HepG2 (cell line): Measurements from ENCODE around the gene ZNF235. TPM values are rescaled to one million over a fixed set of nuclear protein-coding genes. Genes with fewer than 3 reads are reported as not detected.

Experiments used
- GZF1 ChIP-seq: sonication (generic); formaldehyde crosslinking; IDR thresholded peaks from 2 replicates; pipeline ENCODE4 v1.5.1; 2020; ENCODE audit warnings: mild to moderate bottlenecking, missing genetic modification reagents
- KLF13 ChIP-seq: sonication (generic); formaldehyde crosslinking; IDR thresholded peaks from 2 replicates; pipeline ENCODE4 v1.4.0; 2020; ENCODE audit warnings: mild to moderate bottlenecking, missing genetic modification reagents
- KMT2B ChIP-seq: IDR thresholded peaks from 2 replicates; pipeline ENCODE4 v1.6.1; 2016; ENCODE audit warnings: missing genetic modification reagents, missing compliant biosample characterization
- NCOA5 ChIP-seq: sonication (generic); formaldehyde crosslinking; IDR thresholded peaks from 2 replicates; pipeline ENCODE4 v1.4.0; 2020; ENCODE audit warnings: missing genetic modification reagents
- polyA plus RNA-seq, 8 experiments: library from polyadenylated mRNA; depleted of rRNA in 3 of 8; stranded (reverse) in 7 of 8; unstranded in 1 of 8; fragments of >200 nt; fragmentation: Illumina TruSeq in 4 of 8; extraction: Trizol in 4 of 8; gene quantifications; 2 replicates each; pipeline versions ENCODE4 v1.2.1 to v1.2.3, GENCODE V29; 2011 to 2016; ENCODE audit warnings: low read depth in 4 of 8, missing spikeins in 1 of 8, mixed read lengths in 1 of 8; ENCODE audit not compliant: insufficient read depth in 1 of 8
- total RNA-seq, 5 experiments: library from RNA; depleted of rRNA; stranded (reverse); fragments of >200 nt; fragmentation: Illumina TruSeq; extraction: Trizol; gene quantifications; 2 replicates each; pipeline ENCODE4 v1.2.3, GENCODE V29; 2016; ENCODE audit warnings: low read depth in 1 of 5
- TF ChIP-seq, protein P1 (sequence below): sonication (generic); formaldehyde crosslinking; conservative IDR thresholded peaks from 2 replicates; pipeline ENCODE4 v1.8.0; 2022; ENCODE audit warnings: mild to moderate bottlenecking, moderate library complexity, missing genetic modification reagents
- TF ChIP-seq, protein P2 (sequence below): sonication (generic); formaldehyde crosslinking; IDR thresholded peaks from 2 replicates; pipeline ENCODE4 v1.9.0; 2021; ENCODE audit warnings: missing genetic modification reagents, borderline replicate concordance
- TF ChIP-seq, protein P3 (sequence below): conservative IDR thresholded peaks from 2 replicates; pipeline ENCODE4 v1.6.1; 2018; ENCODE audit warnings: missing genetic modification reagents
- TF ChIP-seq, protein P4 (sequence below): sonication (generic); formaldehyde crosslinking; IDR thresholded peaks from 2 replicates; pipeline ENCODE4 v1.9.0; 2021; ENCODE audit warnings: missing genetic modification reagents, mild to moderate bottlenecking, borderline replicate concordance
- TF ChIP-seq, protein P5 (sequence below): sonication (generic); formaldehyde crosslinking; IDR thresholded peaks from 2 replicates; pipeline ENCODE4 v1.4.0; 2020; ENCODE audit warnings: low read depth, mild to moderate bottlenecking, missing genetic modification reagents
- TF ChIP-seq, protein P6 (sequence below): IDR thresholded peaks from 2 replicates; pipeline ENCODE4 v1.6.1; 2016; ENCODE audit warnings: low read depth
- TF ChIP-seq, protein P7 (sequence below): sonication (generic); formaldehyde crosslinking; IDR thresholded peaks from 2 replicates; pipeline ENCODE4 v1.8.0; 2022; ENCODE audit warnings: mild to moderate bottlenecking, missing genetic modification reagents, moderate library complexity

The ZNF235 gene
- total and polyA plus RNA-seq, 2 of the 13 experiments (the other 11 are each of a cell fraction or from before 2014, with no cell fraction given): 4.8 to 5.5 TPM

DNA sequence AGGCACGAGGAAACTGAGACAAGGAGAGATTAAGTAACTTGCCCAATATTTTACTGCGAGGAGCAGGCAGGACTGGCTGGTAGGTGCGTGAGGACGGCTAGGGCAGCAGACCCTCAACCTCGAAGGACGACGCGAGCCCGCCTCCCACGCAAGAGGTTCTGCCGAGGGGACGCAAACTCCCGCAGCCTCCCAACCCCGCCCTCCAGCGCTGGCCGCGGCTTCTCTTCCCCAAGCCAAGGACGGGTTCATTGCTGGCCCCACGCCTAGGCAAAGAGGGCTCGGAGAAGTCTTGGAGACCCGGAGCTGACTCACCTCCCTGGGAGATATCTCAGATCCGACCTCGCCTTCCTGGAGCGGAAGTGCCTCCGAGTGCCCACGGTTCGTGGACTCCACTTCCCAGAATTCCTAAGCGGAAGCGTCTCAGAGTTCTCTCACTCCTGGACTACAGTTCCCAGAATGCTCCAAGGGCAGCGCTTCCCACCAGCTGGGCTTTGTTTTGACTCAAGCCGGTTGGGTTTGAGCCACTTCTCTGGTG lies at the start of gene ZNF235 (continued):
- TF ChIP-seq GZF1 (CRISPR knock-in tag): no peak
- TF ChIP-seq KMT2B (CRISPR knock-in tag): peak; percentile 59; the same call in 1 of the 2 replicates
- TF ChIP-seq KLF13: no peak
- TF ChIP-seq, protein P1, sequence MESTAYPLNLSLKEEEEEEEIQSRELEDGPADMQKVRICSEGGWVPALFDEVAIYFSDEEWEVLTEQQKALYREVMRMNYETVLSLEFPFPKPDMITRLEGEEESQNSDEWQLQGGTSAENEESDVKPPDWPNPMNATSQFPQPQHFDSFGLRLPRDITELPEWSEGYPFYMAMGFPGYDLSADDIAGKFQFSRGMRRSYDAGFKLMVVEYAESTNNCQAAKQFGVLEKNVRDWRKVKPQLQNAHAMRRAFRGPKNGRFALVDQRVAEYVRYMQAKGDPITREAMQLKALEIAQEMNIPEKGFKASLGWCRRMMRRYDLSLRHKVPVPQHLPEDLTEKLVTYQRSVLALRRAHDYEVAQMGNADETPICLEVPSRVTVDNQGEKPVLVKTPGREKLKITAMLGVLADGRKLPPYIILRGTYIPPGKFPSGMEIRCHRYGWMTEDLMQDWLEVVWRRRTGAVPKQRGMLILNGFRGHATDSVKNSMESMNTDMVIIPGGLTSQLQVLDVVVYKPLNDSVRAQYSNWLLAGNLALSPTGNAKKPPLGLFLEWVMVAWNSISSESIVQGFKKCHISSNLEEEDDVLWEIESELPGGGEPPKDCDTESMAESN (CRISPR knock-in tag): peak; percentile 52; the same call in 1 of the 2 replicates
- TF ChIP-seq NCOA5 (CRISPR knock-in tag): no peak
- TF ChIP-seq, protein P2, sequence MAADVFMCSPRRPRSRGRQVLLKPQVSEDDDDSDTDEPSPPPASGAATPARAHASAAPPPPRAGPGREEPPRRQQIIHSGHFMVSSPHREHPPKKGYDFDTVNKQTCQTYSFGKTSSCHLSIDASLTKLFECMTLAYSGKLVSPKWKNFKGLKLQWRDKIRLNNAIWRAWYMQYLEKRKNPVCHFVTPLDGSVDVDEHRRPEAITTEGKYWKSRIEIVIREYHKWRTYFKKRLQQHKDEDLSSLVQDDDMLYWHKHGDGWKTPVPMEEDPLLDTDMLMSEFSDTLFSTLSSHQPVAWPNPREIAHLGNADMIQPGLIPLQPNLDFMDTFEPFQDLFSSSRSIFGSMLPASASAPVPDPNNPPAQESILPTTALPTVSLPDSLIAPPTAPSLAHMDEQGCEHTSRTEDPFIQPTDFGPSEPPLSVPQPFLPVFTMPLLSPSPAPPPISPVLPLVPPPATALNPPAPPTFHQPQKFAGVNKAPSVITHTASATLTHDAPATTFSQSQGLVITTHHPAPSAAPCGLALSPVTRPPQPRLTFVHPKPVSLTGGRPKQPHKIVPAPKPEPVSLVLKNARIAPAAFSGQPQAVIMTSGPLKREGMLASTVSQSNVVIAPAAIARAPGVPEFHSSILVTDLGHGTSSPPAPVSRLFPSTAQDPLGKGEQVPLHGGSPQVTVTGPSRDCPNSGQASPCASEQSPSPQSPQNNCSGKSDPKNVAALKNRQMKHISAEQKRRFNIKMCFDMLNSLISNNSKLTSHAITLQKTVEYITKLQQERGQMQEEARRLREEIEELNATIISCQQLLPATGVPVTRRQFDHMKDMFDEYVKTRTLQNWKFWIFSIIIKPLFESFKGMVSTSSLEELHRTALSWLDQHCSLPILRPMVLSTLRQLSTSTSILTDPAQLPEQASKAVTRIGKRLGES (CRISPR knock-in tag): no peak
- TF ChIP-seq, protein P3, sequence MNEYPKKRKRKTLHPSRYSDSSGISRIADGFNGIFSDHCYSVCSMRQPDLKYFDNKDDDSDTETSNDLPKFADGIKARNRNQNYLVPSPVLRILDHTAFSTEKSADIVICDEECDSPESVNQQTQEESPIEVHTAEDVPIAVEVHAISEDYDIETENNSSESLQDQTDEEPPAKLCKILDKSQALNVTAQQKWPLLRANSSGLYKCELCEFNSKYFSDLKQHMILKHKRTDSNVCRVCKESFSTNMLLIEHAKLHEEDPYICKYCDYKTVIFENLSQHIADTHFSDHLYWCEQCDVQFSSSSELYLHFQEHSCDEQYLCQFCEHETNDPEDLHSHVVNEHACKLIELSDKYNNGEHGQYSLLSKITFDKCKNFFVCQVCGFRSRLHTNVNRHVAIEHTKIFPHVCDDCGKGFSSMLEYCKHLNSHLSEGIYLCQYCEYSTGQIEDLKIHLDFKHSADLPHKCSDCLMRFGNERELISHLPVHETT: no peak
- TF ChIP-seq, protein P4, sequence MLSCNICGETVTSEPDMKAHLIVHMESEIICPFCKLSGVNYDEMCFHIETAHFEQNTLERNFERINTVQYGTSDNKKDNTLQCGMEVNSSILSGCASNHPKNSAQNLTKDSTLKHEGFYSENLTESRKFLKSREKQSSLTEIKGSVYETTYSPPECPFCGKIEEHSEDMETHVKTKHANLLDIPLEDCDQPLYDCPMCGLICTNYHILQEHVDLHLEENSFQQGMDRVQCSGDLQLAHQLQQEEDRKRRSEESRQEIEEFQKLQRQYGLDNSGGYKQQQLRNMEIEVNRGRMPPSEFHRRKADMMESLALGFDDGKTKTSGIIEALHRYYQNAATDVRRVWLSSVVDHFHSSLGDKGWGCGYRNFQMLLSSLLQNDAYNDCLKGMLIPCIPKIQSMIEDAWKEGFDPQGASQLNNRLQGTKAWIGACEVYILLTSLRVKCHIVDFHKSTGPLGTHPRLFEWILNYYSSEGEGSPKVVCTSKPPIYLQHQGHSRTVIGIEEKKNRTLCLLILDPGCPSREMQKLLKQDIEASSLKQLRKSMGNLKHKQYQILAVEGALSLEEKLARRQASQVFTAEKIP: no peak
- TF ChIP-seq, protein P5, sequence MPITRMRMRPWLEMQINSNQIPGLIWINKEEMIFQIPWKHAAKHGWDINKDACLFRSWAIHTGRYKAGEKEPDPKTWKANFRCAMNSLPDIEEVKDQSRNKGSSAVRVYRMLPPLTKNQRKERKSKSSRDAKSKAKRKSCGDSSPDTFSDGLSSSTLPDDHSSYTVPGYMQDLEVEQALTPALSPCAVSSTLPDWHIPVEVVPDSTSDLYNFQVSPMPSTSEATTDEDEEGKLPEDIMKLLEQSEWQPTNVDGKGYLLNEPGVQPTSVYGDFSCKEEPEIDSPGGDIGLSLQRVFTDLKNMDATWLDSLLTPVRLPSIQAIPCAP: no peak
- TF ChIP-seq, protein P6, sequence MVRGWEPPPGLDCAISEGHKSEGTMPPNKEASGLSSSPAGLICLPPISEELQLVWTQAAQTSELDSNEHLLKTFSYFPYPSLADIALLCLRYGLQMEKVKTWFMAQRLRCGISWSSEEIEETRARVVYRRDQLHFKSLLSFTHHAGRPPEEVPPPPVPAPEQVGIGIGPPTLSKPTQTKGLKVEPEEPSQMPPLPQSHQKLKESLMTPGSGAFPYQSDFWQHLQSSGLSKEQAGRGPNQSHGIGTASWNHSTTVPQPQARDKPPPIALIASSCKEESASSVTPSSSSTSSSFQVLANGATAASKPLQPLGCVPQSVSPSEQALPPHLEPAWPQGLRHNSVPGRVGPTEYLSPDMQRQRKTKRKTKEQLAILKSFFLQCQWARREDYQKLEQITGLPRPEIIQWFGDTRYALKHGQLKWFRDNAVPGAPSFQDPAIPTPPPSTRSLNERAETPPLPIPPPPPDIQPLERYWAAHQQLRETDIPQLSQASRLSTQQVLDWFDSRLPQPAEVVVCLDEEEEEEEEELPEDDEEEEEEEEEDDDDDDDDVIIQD: 0 out of 2 replicates have a peak, but pooled peaks have one; percentile 37
- TF ChIP-seq, protein P7, sequence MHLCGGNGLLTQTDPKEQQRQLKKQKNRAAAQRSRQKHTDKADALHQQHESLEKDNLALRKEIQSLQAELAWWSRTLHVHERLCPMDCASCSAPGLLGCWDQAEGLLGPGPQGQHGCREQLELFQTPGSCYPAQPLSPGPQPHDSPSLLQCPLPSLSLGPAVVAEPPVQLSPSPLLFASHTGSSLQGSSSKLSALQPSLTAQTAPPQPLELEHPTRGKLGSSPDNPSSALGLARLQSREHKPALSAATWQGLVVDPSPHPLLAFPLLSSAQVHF (CRISPR knock-in tag): no peak
